Coronary artery (tissue), 2 donors: ENCODE data around the gene ELAVL3.

ENCODE experiments used
- DNase-seq: peaks from one replicate; pipeline ENCODE4 v3.0.0-alpha.2; 2017; ENCODE audit warnings: low spot score
- H3K27ac ChIP-seq, 2 donors: fragments of 200-600 bp; sonication (generic); one replicate each; pipeline ENCODE4 v1.5.1; 2016 to 2019
- H3K4me3 ChIP-seq: fragments of 200-600 bp; sonication (generic); 2 replicates; pipeline ENCODE4 v1.5.1; 2016; ENCODE audit warnings: mild to moderate bottlenecking, moderate library complexity
- CTCF ChIP-seq: fragments of 200-600 bp; sonication (generic); IDR thresholded peaks from one replicate; pipeline ENCODE4 v1.5.1; 2019; ENCODE audit warnings: antibody characterized with exemption

Gene ELAVL3

GRCh38 chr19:11499890-11500420, 19.1 kb upstream of the ELAVL3 start:
- Histone ChIP-seq H3K27ac (no peak overlapping the region), H3K4me3 (no peak overlapping the region)
- TF ChIP-seq CTCF: no peak
- no peak for DNase-seq

GRCh38 chr19:11499220-11499726, 18.4 kb upstream of the ELAVL3 start:
- H3K27ac ChIP-seq: no peak overlapping the region
- no peak for DNase-seq
- TF ChIP-seq CTCF: no peak
- no peak overlapping the region for H3K4me3 ChIP-seq

- Histone ChIP-seq H3K27ac (no peak overlapping the region), H3K4me3 (no peak overlapping the region)
- DNase-seq: no peak
- TF ChIP-seq CTCF: peak; percentile 62
Observed at GRCh38 chr19:11496391-11497163, 15.7 kb upstream of the ELAVL3 start.

- no peak for TF ChIP-seq CTCF
- no peak for DNase-seq
- no peak overlapping the region for H3K27ac ChIP-seq
- H3K4me3 ChIP-seq: no peak overlapping the region
Observed at GRCh38 chr19:11495885-11496284, 15.0 kb upstream of the ELAVL3 start.

- Histone ChIP-seq H3K27ac (no peak overlapping the region), H3K4me3 (no peak overlapping the region)
- no peak for TF ChIP-seq CTCF
- no peak for DNase-seq
Observed at GRCh38 chr19:11495481-11495880, 14.6 kb upstream of the ELAVL3 start.

- no peak for DNase-seq
- Histone ChIP-seq H3K4me3 (no peak overlapping the region), H3K27ac (no peak overlapping the region)
- no peak for TF ChIP-seq CTCF
Observed at GRCh38 chr19:11494634-11495285, 13.9 kb upstream of the ELAVL3 start.

GRCh38 chr19:11489378-11489777, 8.5 kb upstream of the ELAVL3 start:
- H3K4me3 ChIP-seq: no peak overlapping the region
- TF ChIP-seq CTCF: no peak
- DNase-seq: no peak
- no peak overlapping the region for H3K27ac ChIP-seq
